ENCODE results near the gene DCAF6.

DNA sequence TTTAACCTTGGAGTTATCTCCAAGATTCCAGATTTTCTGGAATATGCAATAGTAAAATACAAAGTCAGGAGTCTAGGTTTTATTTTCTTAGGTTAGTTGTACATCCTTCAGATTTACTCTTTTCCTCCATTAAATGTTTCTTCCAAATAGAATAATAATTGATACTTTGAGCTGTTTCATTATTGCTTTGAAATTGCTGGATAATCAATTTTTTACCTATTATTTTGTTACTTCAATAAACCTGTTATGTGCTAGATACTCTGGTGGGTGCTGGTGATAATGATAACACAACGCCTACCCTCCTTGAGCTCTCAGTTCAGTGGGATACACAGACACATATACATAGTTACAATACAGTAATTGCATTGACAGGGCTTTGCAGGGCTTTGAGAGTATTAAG, 120.9 kb downstream of the DCAF6 start:
- TF ChIP-seq, protein P1, sequence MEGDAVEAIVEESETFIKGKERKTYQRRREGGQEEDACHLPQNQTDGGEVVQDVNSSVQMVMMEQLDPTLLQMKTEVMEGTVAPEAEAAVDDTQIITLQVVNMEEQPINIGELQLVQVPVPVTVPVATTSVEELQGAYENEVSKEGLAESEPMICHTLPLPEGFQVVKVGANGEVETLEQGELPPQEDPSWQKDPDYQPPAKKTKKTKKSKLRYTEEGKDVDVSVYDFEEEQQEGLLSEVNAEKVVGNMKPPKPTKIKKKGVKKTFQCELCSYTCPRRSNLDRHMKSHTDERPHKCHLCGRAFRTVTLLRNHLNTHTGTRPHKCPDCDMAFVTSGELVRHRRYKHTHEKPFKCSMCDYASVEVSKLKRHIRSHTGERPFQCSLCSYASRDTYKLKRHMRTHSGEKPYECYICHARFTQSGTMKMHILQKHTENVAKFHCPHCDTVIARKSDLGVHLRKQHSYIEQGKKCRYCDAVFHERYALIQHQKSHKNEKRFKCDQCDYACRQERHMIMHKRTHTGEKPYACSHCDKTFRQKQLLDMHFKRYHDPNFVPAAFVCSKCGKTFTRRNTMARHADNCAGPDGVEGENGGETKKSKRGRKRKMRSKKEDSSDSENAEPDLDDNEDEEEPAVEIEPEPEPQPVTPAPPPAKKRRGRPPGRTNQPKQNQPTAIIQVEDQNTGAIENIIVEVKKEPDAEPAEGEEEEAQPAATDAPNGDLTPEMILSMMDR (IDR thresholded peaks at IDR 0.05), result no peak
- no peak for TF ChIP-seq ZFX (IDR thresholded peaks at IDR 0.05; ENCODE audit: borderline replicate concordance)
